ENCODE measurements around the gene ORC6.

Gene ORC6

DNA sequence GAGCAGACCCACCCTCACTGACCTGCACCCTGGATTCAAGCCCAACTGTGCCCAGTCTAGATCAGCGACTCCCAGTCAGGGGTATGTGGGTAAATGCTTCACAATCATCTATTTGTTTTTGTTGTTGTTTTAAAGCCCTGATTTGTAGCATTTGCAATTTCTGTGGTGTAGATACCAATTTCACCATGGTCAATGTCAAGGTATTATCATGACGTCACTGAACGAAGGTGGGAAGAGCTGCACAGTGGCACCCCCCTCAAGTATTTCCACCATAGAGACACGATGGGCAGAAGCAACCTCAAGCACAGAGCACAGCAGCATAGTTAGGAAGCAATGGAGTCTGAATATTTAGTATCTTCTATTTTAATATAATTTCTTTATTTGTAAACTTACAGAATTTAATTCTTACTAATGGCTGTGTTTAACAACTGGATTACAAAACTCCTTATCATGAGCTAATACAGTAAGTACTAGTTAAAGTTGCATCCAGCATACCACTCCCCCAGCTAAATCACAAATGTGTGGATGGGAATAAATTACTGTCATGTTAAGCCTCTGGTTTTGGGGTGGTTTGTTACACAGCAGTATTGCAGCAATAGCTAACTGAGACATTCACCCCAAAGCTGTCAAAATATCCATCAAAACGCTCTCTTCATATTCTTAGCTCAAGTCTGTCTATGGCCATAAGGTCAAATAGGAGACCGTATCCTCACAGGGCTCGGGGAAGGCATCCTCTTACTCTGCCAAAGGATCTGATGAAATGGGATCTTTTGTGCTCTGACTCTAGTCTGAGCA, 25.5 kb downstream of the ORC6 start:
- Histone ChIP-seq H3K36me3 (ENCODE audit: insufficient read depth, low read length) (no peaks in the 10 kb centered on the region), H3K27ac (ENCODE audit: low read length) (no peak overlapping the region), H2AFZ (ENCODE audit: low read depth, low read length) (no peak overlapping the region), H3K4me1 (ENCODE audit: insufficient read depth, low read length) (no peaks in the 10 kb centered on the region), H3K79me2 (ENCODE audit: insufficient read depth, low read length) (no peaks in the 10 kb centered on the region), H3K4me2 (ENCODE audit: insufficient read depth, low read length) (no peak overlapping the region), H3K9ac (ENCODE audit: low read depth, low read length) (no peak overlapping the region), H4K20me1 (ENCODE audit: insufficient read depth, low read length) (no peaks in the 10 kb centered on the region), H3K9me3 (ENCODE audit: insufficient read depth, low read length, severe bottlenecking) (no peaks in the 10 kb centered on the region), H3K27me3 (ENCODE audit: insufficient read depth, low read length, poor library complexity) (no peaks in the 10 kb centered on the region), H3K4me3 (ENCODE audit: low read depth in 1 of 2, low read length in 2 of 2) (no peak overlapping the region)
- ATAC-seq (ENCODE audit: insufficient read depth, low read depth) (no peak), DNase-seq (no peak)
- no peak for TF ChIP-seq EZH2 (IDR thresholded peaks at IDR 0.05; ENCODE audit: borderline replicate concordance, low read depth, low read length, severe bottlenecking)
- TF ChIP-seq, protein P1, sequence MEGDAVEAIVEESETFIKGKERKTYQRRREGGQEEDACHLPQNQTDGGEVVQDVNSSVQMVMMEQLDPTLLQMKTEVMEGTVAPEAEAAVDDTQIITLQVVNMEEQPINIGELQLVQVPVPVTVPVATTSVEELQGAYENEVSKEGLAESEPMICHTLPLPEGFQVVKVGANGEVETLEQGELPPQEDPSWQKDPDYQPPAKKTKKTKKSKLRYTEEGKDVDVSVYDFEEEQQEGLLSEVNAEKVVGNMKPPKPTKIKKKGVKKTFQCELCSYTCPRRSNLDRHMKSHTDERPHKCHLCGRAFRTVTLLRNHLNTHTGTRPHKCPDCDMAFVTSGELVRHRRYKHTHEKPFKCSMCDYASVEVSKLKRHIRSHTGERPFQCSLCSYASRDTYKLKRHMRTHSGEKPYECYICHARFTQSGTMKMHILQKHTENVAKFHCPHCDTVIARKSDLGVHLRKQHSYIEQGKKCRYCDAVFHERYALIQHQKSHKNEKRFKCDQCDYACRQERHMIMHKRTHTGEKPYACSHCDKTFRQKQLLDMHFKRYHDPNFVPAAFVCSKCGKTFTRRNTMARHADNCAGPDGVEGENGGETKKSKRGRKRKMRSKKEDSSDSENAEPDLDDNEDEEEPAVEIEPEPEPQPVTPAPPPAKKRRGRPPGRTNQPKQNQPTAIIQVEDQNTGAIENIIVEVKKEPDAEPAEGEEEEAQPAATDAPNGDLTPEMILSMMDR (IDR thresholded peaks at IDR 0.05; ENCODE audit: borderline replicate concordance, extremely low read depth, low read length, poor library complexity, severe bottlenecking), result no peak

DNA sequence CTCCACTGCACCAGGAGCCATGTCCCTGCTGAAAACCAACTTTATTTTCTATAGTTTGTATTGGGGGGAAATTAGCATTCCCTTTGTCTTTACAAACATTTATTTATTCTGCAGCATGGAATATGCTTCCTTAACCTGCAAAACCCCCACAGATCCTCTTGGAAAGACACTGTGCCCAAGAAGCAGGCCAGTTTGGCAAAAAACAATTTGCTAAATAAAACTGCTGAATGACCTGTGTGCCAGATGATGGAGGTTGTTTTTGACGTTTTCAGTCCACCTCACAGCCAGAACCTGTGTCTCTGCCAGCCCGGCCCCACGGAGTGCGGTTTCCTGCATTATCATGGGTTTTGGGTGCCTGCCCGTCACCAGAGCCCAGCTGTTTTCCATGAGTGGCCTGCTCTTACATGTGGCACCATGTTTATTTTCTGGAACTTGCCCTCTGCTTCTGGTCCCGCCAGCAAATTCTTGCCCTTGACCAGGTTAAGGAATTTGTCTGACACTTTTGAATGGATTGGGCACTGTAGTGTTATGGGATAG, 26.4 kb downstream of the ORC6 start:
- Histone ChIP-seq H2AFZ (ENCODE audit: low read depth, low read length) (no peak overlapping the region), H4K20me1 (ENCODE audit: insufficient read depth, low read length) (no peaks in the 10 kb centered on the region), H3K4me2 (ENCODE audit: insufficient read depth, low read length) (no peak overlapping the region), H3K4me3 (ENCODE audit: low read depth in 1 of 2, low read length in 2 of 2) (no peak overlapping the region), H3K36me3 (ENCODE audit: insufficient read depth, low read length) (no peaks in the 10 kb centered on the region), H3K4me1 (ENCODE audit: insufficient read depth, low read length) (no peaks in the 10 kb centered on the region), H3K79me2 (ENCODE audit: insufficient read depth, low read length) (no peaks in the 10 kb centered on the region), H3K27me3 (ENCODE audit: insufficient read depth, low read length, poor library complexity) (no peaks in the 10 kb centered on the region), H3K27ac (ENCODE audit: low read length) (no peak overlapping the region), H3K9ac (ENCODE audit: low read depth, low read length) (no peak overlapping the region), H3K9me3 (ENCODE audit: insufficient read depth, low read length, severe bottlenecking) (no peaks in the 10 kb centered on the region)
- no peak for TF ChIP-seq EZH2 (IDR thresholded peaks at IDR 0.05; ENCODE audit: borderline replicate concordance, low read depth, low read length, severe bottlenecking)
- TF ChIP-seq, protein P1 (IDR thresholded peaks at IDR 0.05; ENCODE audit: borderline replicate concordance, extremely low read depth, low read length, poor library complexity, severe bottlenecking), result no peak
- DNase-seq (no peak), ATAC-seq (ENCODE audit: insufficient read depth, low read depth) (no peak)

DNA sequence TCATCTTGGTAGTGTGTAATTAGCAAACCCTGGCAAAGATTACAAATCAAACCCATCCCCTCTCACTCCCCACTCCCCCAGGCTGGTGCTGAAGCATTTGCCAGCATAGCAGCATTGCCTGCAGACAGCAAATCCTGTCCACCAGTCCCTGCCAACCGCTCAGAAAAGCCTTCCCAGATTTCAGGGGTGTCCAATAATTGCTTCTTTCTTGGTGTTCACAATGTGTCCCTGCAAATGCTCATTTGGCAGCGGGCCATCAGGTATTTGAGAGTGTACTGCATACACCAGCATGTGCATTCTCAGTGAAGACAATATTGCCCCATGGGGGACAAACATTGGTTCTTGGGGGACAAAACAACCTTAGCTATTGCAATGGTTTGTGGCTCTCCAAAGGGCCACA, 28.2 kb downstream of the ORC6 start:
- ATAC-seq (ENCODE audit: insufficient read depth, low read depth), result no peak
- TF ChIP-seq, protein P1 (IDR thresholded peaks at IDR 0.05; ENCODE audit: borderline replicate concordance, extremely low read depth, low read length, poor library complexity, severe bottlenecking), result no peak
- no peak for TF ChIP-seq EZH2 (IDR thresholded peaks at IDR 0.05; ENCODE audit: borderline replicate concordance, low read depth, low read length, severe bottlenecking)
- Histone ChIP-seq H2AFZ (ENCODE audit: low read depth, low read length) (no peak overlapping the region), H3K36me3 (ENCODE audit: insufficient read depth, low read length) (no peaks in the 10 kb centered on the region), H3K4me1 (ENCODE audit: insufficient read depth, low read length) (no peaks in the 10 kb centered on the region), H3K9me3 (ENCODE audit: insufficient read depth, low read length, severe bottlenecking) (no peaks in the 10 kb centered on the region), H3K27me3 (ENCODE audit: insufficient read depth, low read length, poor library complexity) (no peaks in the 10 kb centered on the region), H3K79me2 (ENCODE audit: insufficient read depth, low read length) (no peaks in the 10 kb centered on the region), H3K27ac (ENCODE audit: low read length) (no peak overlapping the region), H3K9ac (ENCODE audit: low read depth, low read length) (no peak overlapping the region), H3K4me2 (ENCODE audit: insufficient read depth, low read length) (no peak overlapping the region), H4K20me1 (ENCODE audit: insufficient read depth, low read length) (no peaks in the 10 kb centered on the region), H3K4me3 (ENCODE audit: low read depth in 1 of 2, low read length in 2 of 2) (no peak overlapping the region)
- DNase-seq, result no peak
